ENCODE data around the gene RTL9. TPM values are rescaled to one million over a fixed set of nuclear protein-coding genes. Genes with fewer than 3 reads are reported as not detected.

Gene RTL9
- total and polyA plus RNA-seq, 2 of the 13 experiments (the other 11 are each of a cell fraction or from before 2014, with no cell fraction given) = 0.01 to 0.02 TPM

DNA sequence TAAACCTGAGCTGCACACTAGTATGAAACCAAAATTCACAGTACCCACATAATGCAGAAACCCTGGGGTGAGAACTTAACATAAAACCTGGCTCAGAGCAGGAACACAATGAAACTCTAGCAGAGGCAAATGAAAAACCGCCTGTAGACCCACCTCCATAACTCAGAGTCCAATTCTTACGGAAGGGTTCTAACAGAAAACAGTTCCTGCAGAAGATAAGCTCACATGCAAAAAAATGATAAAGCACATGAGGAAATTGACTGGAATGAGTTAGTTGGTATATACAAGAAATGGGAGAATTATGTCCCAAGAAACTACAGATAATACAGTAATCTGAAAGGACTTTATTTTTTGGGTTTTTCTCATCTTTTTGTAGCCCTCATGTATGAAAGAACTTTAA, 14.7 kb downstream of the RTL9 start:
- Histone ChIP-seq H4K20me1 (ENCODE audit: insufficient read depth, low read length) (no peaks in the 10 kb centered on the region), H3K79me2 (ENCODE audit: insufficient read depth, low read length) (no peaks in the 10 kb centered on the region), H3K4me1 (ENCODE audit: insufficient read depth, low read length) (no peaks in the 10 kb centered on the region), H3K4me3 (replicated peaks in 1 of 3; ENCODE audit: insufficient read depth in 1 of 3, low read depth in 2 of 3, low read length in 3 of 3) (no peak overlapping the region), H3K4me2 (ENCODE audit: low read depth, low read length) (no peak overlapping the region), H3K36me3 (replicated peaks in 1 of 2; ENCODE audit: control insufficient read depth in 1 of 2, insufficient read depth in 2 of 2, low read length in 2 of 2) (no peaks in the 10 kb centered on the region), H3K27me3 (ENCODE audit: control insufficient read depth in 1 of 2, insufficient read depth in 2 of 2, low read length in 2 of 2) (no peaks in the 10 kb centered on the region), H2AFZ (ENCODE audit: low read length) (no peak overlapping the region), H3K9ac (ENCODE audit: insufficient read depth, low read depth, low read length) (no peak overlapping the region), H3K9me3 (ENCODE audit: low read length) (no peaks in the 10 kb centered on the region), H3K27ac (ENCODE audit: extremely low read length, insufficient read depth, low read length) (no peak overlapping the region)
- TF ChIP-seq, protein P1, sequence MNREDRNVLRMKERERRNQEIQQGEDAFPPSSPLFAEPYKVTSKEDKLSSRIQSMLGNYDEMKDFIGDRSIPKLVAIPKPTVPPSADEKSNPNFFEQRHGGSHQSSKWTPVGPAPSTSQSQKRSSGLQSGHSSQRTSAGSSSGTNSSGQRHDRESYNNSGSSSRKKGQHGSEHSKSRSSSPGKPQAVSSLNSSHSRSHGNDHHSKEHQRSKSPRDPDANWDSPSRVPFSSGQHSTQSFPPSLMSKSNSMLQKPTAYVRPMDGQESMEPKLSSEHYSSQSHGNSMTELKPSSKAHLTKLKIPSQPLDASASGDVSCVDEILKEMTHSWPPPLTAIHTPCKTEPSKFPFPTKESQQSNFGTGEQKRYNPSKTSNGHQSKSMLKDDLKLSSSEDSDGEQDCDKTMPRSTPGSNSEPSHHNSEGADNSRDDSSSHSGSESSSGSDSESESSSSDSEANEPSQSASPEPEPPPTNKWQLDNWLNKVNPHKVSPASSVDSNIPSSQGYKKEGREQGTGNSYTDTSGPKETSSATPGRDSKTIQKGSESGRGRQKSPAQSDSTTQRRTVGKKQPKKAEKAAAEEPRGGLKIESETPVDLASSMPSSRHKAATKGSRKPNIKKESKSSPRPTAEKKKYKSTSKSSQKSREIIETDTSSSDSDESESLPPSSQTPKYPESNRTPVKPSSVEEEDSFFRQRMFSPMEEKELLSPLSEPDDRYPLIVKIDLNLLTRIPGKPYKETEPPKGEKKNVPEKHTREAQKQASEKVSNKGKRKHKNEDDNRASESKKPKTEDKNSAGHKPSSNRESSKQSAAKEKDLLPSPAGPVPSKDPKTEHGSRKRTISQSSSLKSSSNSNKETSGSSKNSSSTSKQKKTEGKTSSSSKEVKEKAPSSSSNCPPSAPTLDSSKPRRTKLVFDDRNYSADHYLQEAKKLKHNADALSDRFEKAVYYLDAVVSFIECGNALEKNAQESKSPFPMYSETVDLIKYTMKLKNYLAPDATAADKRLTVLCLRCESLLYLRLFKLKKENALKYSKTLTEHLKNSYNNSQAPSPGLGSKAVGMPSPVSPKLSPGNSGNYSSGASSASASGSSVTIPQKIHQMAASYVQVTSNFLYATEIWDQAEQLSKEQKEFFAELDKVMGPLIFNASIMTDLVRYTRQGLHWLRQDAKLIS (CRISPR knock-in tag; IDR thresholded peaks at IDR 0.05) = no peak
- TF ChIP-seq TBX2 (CRISPR knock-in tag; IDR thresholded peaks at IDR 0.05; ENCODE audit: borderline replicate concordance) (no peak), SIN3A (IDR thresholded peaks at IDR 0.05; ENCODE audit: borderline replicate concordance, low read depth, low read length) (no peak)
- no peak for FAIRE-seq
- 0% methylated on average over 2 of the region's 2 CpGs for WGBS (ENCODE audit: low lambda C conversion rate)
- ATAC-seq = no peak
- intact Hi-C loops (cut with micrococcal nuclease; ENCODE audit: unreplicated experiment) = no loop called here
- BruUV-seq (replicated peaks) = no TSS peak
- ChIA-PET POLR2A (no interaction called here), CTCF (ENCODE audit: low intra/inter-chr PET ratio, low total read pairs) (no interaction called here)
- DNase-seq (ENCODE audit: low spot score) = no peak
- in situ Hi-C loops (cut with HindIII; ENCODE audit: extremely low pct_ligation_motif_present, low pct_unique_long_range_greater_than_20kb) = no loop called here

- ChIA-PET POLR2A (no interaction called here), CTCF (ENCODE audit: low intra/inter-chr PET ratio, low total read pairs) (no interaction called here)
- Histone ChIP-seq H3K4me2 (ENCODE audit: low read depth, low read length) (no peak overlapping the region), H2AFZ (ENCODE audit: low read length) (no peak overlapping the region), H4K20me1 (ENCODE audit: insufficient read depth, low read length) (no peaks in the 10 kb centered on the region), H3K9ac (ENCODE audit: insufficient read depth, low read depth, low read length) (no peak overlapping the region), H3K4me1 (ENCODE audit: insufficient read depth, low read length) (no peaks in the 10 kb centered on the region), H3K27ac (ENCODE audit: extremely low read length, insufficient read depth, low read length) (no peak overlapping the region), H3K36me3 (replicated peaks in 1 of 2; ENCODE audit: control insufficient read depth in 1 of 2, insufficient read depth in 2 of 2, low read length in 2 of 2) (no peaks in the 10 kb centered on the region), H3K9me3 (ENCODE audit: low read length) (no peaks in the 10 kb centered on the region), H3K79me2 (ENCODE audit: insufficient read depth, low read length) (no peaks in the 10 kb centered on the region), H3K4me3 (replicated peaks in 1 of 3; ENCODE audit: insufficient read depth in 1 of 3, low read depth in 2 of 3, low read length in 3 of 3) (no peak overlapping the region), H3K27me3 (ENCODE audit: control insufficient read depth in 1 of 2, insufficient read depth in 2 of 2, low read length in 2 of 2) (no peaks in the 10 kb centered on the region)
- intact Hi-C loops (cut with micrococcal nuclease; ENCODE audit: unreplicated experiment) (no loop called here), in situ Hi-C loops (cut with HindIII; ENCODE audit: extremely low pct_ligation_motif_present, low pct_unique_long_range_greater_than_20kb) (no loop called here)
- no peak for FAIRE-seq
- DNase-seq (ENCODE audit: low spot score) = no peak
- no peak for ATAC-seq
- WGBS (ENCODE audit: low lambda C conversion rate) = 0% methylated on average over 1 of the region's 1 CpG
- BruUV-seq (replicated peaks) = no TSS peak
- TF ChIP-seq ZNF350 (CRISPR knock-in tag; IDR thresholded peaks at IDR 0.05; ENCODE audit: borderline replicate concordance, low read depth) (no peak), ZNF432 (CRISPR knock-in tag; IDR thresholded peaks at IDR 0.05; ENCODE audit: borderline replicate concordance) (no peak), NFIC (IDR thresholded peaks at IDR 0.05; ENCODE audit: low read length) (no peak), ZFP91 (CRISPR knock-in tag; IDR thresholded peaks at IDR 0.05; ENCODE audit: borderline replicate concordance) (no peak), CCAR2 (optimal IDR thresholded peaks at IDR 0.05; ENCODE audit: low read depth, low read length) (no peak), NONO (IDR thresholded peaks at IDR 0.05) (no peak), NONO (CRISPR knock-in tag; conservative IDR thresholded peaks at IDR 0.05) (no peak), SALL2 (CRISPR knock-in tag; IDR thresholded peaks at IDR 0.05) (no peak), NFKB2 (CRISPR knock-in tag; IDR thresholded peaks at IDR 0.05; ENCODE audit: borderline replicate concordance) (no peak)
- TF ChIP-seq, protein P2, sequence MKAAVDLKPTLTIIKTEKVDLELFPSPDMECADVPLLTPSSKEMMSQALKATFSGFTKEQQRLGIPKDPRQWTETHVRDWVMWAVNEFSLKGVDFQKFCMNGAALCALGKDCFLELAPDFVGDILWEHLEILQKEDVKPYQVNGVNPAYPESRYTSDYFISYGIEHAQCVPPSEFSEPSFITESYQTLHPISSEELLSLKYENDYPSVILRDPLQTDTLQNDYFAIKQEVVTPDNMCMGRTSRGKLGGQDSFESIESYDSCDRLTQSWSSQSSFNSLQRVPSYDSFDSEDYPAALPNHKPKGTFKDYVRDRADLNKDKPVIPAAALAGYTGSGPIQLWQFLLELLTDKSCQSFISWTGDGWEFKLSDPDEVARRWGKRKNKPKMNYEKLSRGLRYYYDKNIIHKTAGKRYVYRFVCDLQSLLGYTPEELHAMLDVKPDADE (CRISPR knock-in tag; IDR thresholded peaks at IDR 0.05) = no peak
Observed at GRCh38 chrX:110374559-110374958, 15.9 kb downstream of the RTL9 start.

Data from HepG2 (cell line).